ENCODE measurements around the gene TMOD2. TPM values are rescaled to one million over a fixed set of nuclear protein-coding genes. Genes with fewer than 3 reads are reported as not detected.

TMOD2 gene
- total RNA-seq, 1 donor, result 9.8 TPM

GRCh38 chr15:51838270-51838669 is 86.9 kb downstream of the TMOD2 start:
- DNase-seq (ENCODE audit: insufficient read length, low spot score, missing footprints), result no peak
- peaks cover 98% of the 10 kb centered on the region for H3K79me2 ChIP-seq (ENCODE audit: insufficient read depth, low read length)
- H3K4me1 ChIP-seq (ENCODE audit: insufficient read depth, low read length), result peaks cover 22% of the 10 kb centered on the region
- no peak overlapping the region for H3K4me3 ChIP-seq (ENCODE audit: insufficient read depth, low read length)
- H3K27me3 ChIP-seq (ENCODE audit: insufficient read depth, low read length), result no peaks in the 10 kb centered on the region
- H3K9me3 ChIP-seq (ENCODE audit: low read depth, low read length), result no peaks in the 10 kb centered on the region
- no peaks in the 10 kb centered on the region for H3K36me3 ChIP-seq (ENCODE audit: insufficient read depth, low read length)
- H2AFZ ChIP-seq (ENCODE audit: low read length), result no peak overlapping the region
- no peak for TF ChIP-seq CTCF (IDR thresholded peaks at IDR 0.05; ENCODE audit: extremely low read depth, low read depth, low read length)
- no peak overlapping the region for H3K4me2 ChIP-seq (ENCODE audit: insufficient read depth, low read length)
- H4K20me1 ChIP-seq (ENCODE audit: insufficient read depth, low read length), result peaks cover 29% of the 10 kb centered on the region
- no peak overlapping the region for H3K27ac ChIP-seq (ENCODE audit: low read depth, low read length)

GRCh38 chr15:51840692-51841091 is 89.3 kb downstream of the TMOD2 start:
- Histone ChIP-seq H3K36me3 (ENCODE audit: insufficient read depth, low read length) (no peaks in the 10 kb centered on the region), H3K4me2 (ENCODE audit: insufficient read depth, low read length) (no peak overlapping the region), H3K79me2 (ENCODE audit: insufficient read depth, low read length) (peaks cover 97% of the 10 kb centered on the region), H3K27ac (ENCODE audit: low read depth, low read length) (no peak overlapping the region), H4K20me1 (ENCODE audit: insufficient read depth, low read length) (peaks cover 22% of the 10 kb centered on the region), H3K4me1 (ENCODE audit: insufficient read depth, low read length) (peaks cover 34% of the 10 kb centered on the region), H3K27me3 (ENCODE audit: insufficient read depth, low read length) (no peaks in the 10 kb centered on the region), H2AFZ (ENCODE audit: low read length) (no peak overlapping the region), H3K9me3 (ENCODE audit: low read depth, low read length) (no peaks in the 10 kb centered on the region), H3K4me3 (ENCODE audit: insufficient read depth, low read length) (no peak overlapping the region)
- DNase-seq (ENCODE audit: insufficient read length, low spot score, missing footprints), result no peak
- TF ChIP-seq CTCF (IDR thresholded peaks at IDR 0.05; ENCODE audit: extremely low read depth, low read depth, low read length), result no peak

GRCh38 chr15:51841406-51842040 is 90.1 kb downstream of the TMOD2 start:
- Histone ChIP-seq H3K4me1 (ENCODE audit: insufficient read depth, low read length) (peaks cover 42% of the 10 kb centered on the region), H4K20me1 (ENCODE audit: insufficient read depth, low read length) (peaks cover 22% of the 10 kb centered on the region), H3K9me3 (ENCODE audit: low read depth, low read length) (no peaks in the 10 kb centered on the region), H3K4me2 (ENCODE audit: insufficient read depth, low read length) (no peak overlapping the region), H3K27ac (ENCODE audit: low read depth, low read length) (no peak overlapping the region), H3K36me3 (ENCODE audit: insufficient read depth, low read length) (no peaks in the 10 kb centered on the region), H3K27me3 (ENCODE audit: insufficient read depth, low read length) (no peaks in the 10 kb centered on the region), H3K4me3 (ENCODE audit: insufficient read depth, low read length) (no peak overlapping the region), H2AFZ (ENCODE audit: low read length) (no peak overlapping the region), H3K79me2 (ENCODE audit: insufficient read depth, low read length) (peaks cover 90% of the 10 kb centered on the region)
- no peak for TF ChIP-seq CTCF (IDR thresholded peaks at IDR 0.05; ENCODE audit: extremely low read depth, low read depth, low read length)
- no peak for DNase-seq (ENCODE audit: insufficient read length, low spot score, missing footprints)

GRCh38 chr15:51842265-51842664 is 90.9 kb downstream of the TMOD2 start:
- Histone ChIP-seq H3K9me3 (ENCODE audit: low read depth, low read length) (no peaks in the 10 kb centered on the region), H3K4me3 (ENCODE audit: insufficient read depth, low read length) (no peak overlapping the region), H3K4me2 (ENCODE audit: insufficient read depth, low read length) (no peak overlapping the region), H3K27me3 (ENCODE audit: insufficient read depth, low read length) (no peaks in the 10 kb centered on the region), H3K27ac (ENCODE audit: low read depth, low read length) (no peak overlapping the region), H3K79me2 (ENCODE audit: insufficient read depth, low read length) (peaks cover 89% of the 10 kb centered on the region), H2AFZ (ENCODE audit: low read length) (no peak overlapping the region), H3K36me3 (ENCODE audit: insufficient read depth, low read length) (no peaks in the 10 kb centered on the region), H3K4me1 (ENCODE audit: insufficient read depth, low read length) (peaks cover 47% of the 10 kb centered on the region), H4K20me1 (ENCODE audit: insufficient read depth, low read length) (peaks cover 26% of the 10 kb centered on the region)
- DNase-seq (ENCODE audit: insufficient read length, low spot score, missing footprints), result no peak
- no peak for TF ChIP-seq CTCF (IDR thresholded peaks at IDR 0.05; ENCODE audit: extremely low read depth, low read depth, low read length)

Data from osteoblast (primary cell).